Erythroblast (primary cell): Measurements from ENCODE around the gene MAST4.

Experiments used
- GATA1 ChIP-seq: IDR thresholded peaks from 2 replicates; pipeline ENCODE4 v1.6.1; 2011; ENCODE audit warnings: low read depth, mild to moderate bottlenecking, control low read depth, low read length, moderate library complexity
- POLR2A ChIP-seq: IDR thresholded peaks from 2 replicates; pipeline ENCODE4 v1.6.1; 2011; ENCODE audit warnings: mild to moderate bottlenecking, low read length

DNA sequence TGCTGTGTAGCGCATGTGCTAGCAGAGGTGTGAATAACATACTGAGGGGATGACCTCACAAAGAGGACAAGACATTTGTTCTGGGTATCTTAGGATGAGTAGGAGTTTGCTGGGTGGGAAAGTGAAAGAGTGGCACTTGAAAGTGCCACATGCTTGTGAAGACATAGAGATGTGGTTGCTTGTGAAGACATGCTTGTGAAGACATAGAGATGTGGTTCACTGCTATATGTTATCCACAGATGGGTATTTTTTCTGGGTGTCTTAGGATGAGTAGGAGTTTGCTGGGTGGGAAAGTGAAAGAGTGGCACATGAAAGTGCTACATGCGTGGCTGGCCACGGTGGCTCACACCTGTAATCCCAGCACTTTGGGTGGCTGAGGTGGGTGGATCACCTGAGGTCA lies 63.6 kb downstream of the MAST4 start:
- TF ChIP-seq POLR2A (no peak), GATA1 (no peak)
